Right atrium auricular region (tissue), 2 donors: ENCODE measurements around the gene SCN1B. TPM values are rescaled to one million over a fixed set of nuclear protein-coding genes. Genes with fewer than 3 reads are reported as not detected.

ENCODE experiments used
- DNase-seq: peaks from one replicate; pipeline ENCODE4 v3.0.0-alpha.2; 2019; ENCODE audit warnings: low spot score
- H3K27ac ChIP-seq, 2 donors: fragments of 200-600 bp; sonication (generic); 1 replicate in 1 of 2; 2 replicates in 1 of 2; pipeline ENCODE4 v1.5.1; 2016 to 2019
- H3K27me3 ChIP-seq, 2 donors: fragments of 200-600 bp; sonication (generic); one replicate each; pipeline versions ENCODE4 v1.5.1 to v1.6.0; 2017 to 2019
- H3K36me3 ChIP-seq: fragments of 200-600 bp; sonication (generic); one replicate; pipeline ENCODE4 v1.5.1; 2016
- H3K4me1 ChIP-seq, 2 donors: fragments of 200-600 bp; sonication (generic); one replicate each; pipeline versions ENCODE4 v1.5.1 to v1.6.0; 2017 to 2019
- H3K4me3 ChIP-seq, 2 donors: fragments of 200-600 bp; sonication (generic); 1 replicate in 1 of 2; 2 replicates in 1 of 2; pipeline ENCODE4 v1.5.1; 2017 to 2019; ENCODE audit warnings: mild to moderate bottlenecking in 1 of 2, moderate library complexity in 1 of 2
- H3K9me3 ChIP-seq, 2 donors: fragments of 200-600 bp; sonication (generic); one replicate each; pipeline ENCODE4 v1.5.1; 2019
- total RNA-seq, 2 donors: library from RNA; depleted of rRNA; stranded (reverse); fragments of >200 nt; gene quantifications; one replicate each; pipeline ENCODE4 v1.1.0, GENCODE V29; 2016
- TF ChIP-seq, protein P1 (sequence below), 2 donors: fragments of 200-600 bp; sonication (generic); IDR thresholded peaks; one replicate each; pipeline ENCODE4 v1.5.1; 2019; ENCODE audit warnings: antibody characterized with exemption in 2 of 2

SCN1B gene
- total RNA-seq, 2 donors from 2014 or later = 57.3 to 119 TPM

- no peak for DNase-seq
- H3K36me3 ChIP-seq = peaks cover 35% of the 10 kb centered on the region
- peaks cover 0 to 20% of the 10 kb centered on the region in 2 donors for H3K4me1 ChIP-seq
- no peaks in the 10 kb centered on the region for H3K27me3 ChIP-seq
- H3K4me3 ChIP-seq = peak overlapping the region; percentile 60 to 66
- TF ChIP-seq, protein P1, sequence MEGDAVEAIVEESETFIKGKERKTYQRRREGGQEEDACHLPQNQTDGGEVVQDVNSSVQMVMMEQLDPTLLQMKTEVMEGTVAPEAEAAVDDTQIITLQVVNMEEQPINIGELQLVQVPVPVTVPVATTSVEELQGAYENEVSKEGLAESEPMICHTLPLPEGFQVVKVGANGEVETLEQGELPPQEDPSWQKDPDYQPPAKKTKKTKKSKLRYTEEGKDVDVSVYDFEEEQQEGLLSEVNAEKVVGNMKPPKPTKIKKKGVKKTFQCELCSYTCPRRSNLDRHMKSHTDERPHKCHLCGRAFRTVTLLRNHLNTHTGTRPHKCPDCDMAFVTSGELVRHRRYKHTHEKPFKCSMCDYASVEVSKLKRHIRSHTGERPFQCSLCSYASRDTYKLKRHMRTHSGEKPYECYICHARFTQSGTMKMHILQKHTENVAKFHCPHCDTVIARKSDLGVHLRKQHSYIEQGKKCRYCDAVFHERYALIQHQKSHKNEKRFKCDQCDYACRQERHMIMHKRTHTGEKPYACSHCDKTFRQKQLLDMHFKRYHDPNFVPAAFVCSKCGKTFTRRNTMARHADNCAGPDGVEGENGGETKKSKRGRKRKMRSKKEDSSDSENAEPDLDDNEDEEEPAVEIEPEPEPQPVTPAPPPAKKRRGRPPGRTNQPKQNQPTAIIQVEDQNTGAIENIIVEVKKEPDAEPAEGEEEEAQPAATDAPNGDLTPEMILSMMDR (IDR thresholded peaks at IDR 0.05) = no peak
- H3K9me3 ChIP-seq = no peaks in the 10 kb centered on the region
- peak overlapping the region; percentile 72 to 93 for H3K27ac ChIP-seq
Measured at GRCh38 chr19:35029737-35030256, 473 bp upstream of the SCN1B start.

DNA sequence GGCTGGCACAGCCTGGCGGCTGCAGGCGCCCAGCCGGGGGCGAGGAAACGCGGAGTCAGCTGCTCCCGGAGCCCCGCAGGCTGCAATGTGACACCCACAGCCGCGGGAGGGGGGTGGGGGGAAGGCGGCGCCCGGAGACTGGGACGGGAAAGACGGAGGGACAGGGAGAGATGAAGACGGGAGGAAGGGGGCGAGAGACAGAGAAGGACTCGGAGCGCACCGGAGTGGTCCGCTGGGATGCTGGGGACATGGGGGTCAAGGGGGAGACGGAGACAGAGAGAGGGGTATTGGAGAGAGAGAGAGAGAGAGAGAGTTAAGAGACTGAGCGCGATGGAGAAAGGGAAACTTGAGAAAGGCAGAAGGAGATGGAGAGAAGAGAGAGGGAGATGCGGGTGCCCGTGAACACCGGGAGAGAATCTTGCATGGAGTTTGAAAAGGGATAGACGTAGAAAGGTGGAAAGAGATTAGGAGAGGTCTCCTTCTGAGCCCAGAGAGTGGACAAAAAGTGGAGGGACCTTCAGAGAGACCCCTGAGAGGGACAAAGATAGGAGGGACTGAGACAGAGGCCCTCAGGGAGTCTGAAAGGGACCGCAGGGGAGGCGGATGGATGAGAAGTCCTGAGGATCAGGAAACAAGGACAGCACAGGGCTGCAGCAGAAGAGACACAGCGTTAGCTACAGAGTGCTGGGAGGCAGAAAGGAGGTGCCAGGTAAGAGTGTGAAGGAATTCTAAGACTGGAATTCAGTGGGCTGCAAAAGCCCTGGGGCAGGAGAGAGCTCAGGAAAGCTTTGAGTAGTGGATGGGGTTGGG lies 1.0 kb downstream of the SCN1B start:
- Histone ChIP-seq H3K27me3 (no peaks in the 10 kb centered on the region), H3K4me3 (peak overlapping the region; percentile 60 to 66), H3K4me1 (peaks cover 0 to 20% of the 10 kb centered on the region in 2 donors), H3K27ac (peak overlapping the region; percentile 71 to 93), H3K36me3 (peaks cover 33% of the 10 kb centered on the region), H3K9me3 (no peaks in the 10 kb centered on the region)
- DNase-seq = no peak
- TF ChIP-seq, protein P1 (IDR thresholded peaks at IDR 0.05) = no peak

DNA sequence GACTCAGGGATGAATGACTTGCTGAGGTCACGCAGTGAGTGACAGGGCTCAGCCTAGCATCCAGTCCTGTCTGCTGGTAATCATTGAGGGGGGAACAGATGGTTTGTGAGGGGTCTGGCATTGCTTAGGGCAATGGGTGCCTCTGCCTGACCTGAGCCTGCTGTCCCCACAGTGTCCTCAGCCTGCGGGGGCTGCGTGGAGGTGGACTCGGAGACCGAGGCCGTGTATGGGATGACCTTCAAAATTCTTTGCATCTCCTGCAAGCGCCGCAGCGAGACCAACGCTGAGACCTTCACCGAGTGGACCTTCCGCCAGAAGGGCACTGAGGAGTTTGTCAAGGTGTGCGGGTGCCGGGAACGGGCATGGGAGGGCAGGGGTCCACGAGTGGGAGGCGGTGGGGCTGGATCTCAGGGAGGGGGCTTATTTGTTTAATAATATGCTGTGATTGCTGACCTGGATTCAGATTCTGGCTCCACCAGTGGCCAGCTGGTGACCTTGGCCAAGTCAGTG lies 2.1 kb downstream of the SCN1B start:
- DNase-seq = no peak
- H3K4me1 ChIP-seq = peaks cover 0 to 24% of the 10 kb centered on the region in 2 donors
- TF ChIP-seq, protein P1 (IDR thresholded peaks at IDR 0.05) = no peak
- no peaks in the 10 kb centered on the region for H3K27me3 ChIP-seq
- peak overlapping the region; percentile 71 to 93 for H3K27ac ChIP-seq
- no peaks in the 10 kb centered on the region for H3K9me3 ChIP-seq
- peaks cover 41% of the 10 kb centered on the region for H3K36me3 ChIP-seq
- H3K4me3 ChIP-seq = peak overlapping the region; percentile 60 to 66

GRCh38 chr19:35033067-35034004 lies 3.1 kb downstream of the SCN1B start:
- Histone ChIP-seq H3K4me3 (peak overlapping the region in 1 of 2 donors; percentile 66), H3K36me3 (peaks cover 37% of the 10 kb centered on the region), H3K4me1 (peaks cover 0 to 34% of the 10 kb centered on the region in 2 donors), H3K27me3 (no peaks in the 10 kb centered on the region), H3K9me3 (no peaks in the 10 kb centered on the region), H3K27ac (peak overlapping the region in 1 of 2 donors; percentile 93)
- TF ChIP-seq, protein P1 (IDR thresholded peaks at IDR 0.05) = no peak
- no peak for DNase-seq

GRCh38 chr19:35034005-35034502 lies 3.8 kb downstream of the SCN1B start:
- Histone ChIP-seq H3K4me1 (peaks cover 0 to 41% of the 10 kb centered on the region in 2 donors), H3K9me3 (no peaks in the 10 kb centered on the region), H3K27me3 (no peaks in the 10 kb centered on the region), H3K4me3 (no peak overlapping the region), H3K27ac (peak overlapping the region in 1 of 2 donors; percentile 18), H3K36me3 (peaks cover 37% of the 10 kb centered on the region)
- no peak for DNase-seq
- TF ChIP-seq, protein P1 (IDR thresholded peaks at IDR 0.05) = no peak
